ENCODE data around the gene LAG3.

Gene LAG3

GRCh38 chr12:6792522-6793201 is 20.3 kb downstream of the LAG3 start:
- TF ChIP-seq CTCF (IDR thresholded peaks at IDR 0.05) (no peak), ZFX (IDR thresholded peaks at IDR 0.05; ENCODE audit: borderline replicate concordance) (no peak)
- H3K27ac ChIP-seq, result no peak overlapping the region

- TF ChIP-seq CTCF (IDR thresholded peaks at IDR 0.05) (no peak), ZFX (IDR thresholded peaks at IDR 0.05; ENCODE audit: borderline replicate concordance) (no peak)
Measured at GRCh38 chr12:6795088-6795487, 22.8 kb downstream of the LAG3 start.

DNA sequence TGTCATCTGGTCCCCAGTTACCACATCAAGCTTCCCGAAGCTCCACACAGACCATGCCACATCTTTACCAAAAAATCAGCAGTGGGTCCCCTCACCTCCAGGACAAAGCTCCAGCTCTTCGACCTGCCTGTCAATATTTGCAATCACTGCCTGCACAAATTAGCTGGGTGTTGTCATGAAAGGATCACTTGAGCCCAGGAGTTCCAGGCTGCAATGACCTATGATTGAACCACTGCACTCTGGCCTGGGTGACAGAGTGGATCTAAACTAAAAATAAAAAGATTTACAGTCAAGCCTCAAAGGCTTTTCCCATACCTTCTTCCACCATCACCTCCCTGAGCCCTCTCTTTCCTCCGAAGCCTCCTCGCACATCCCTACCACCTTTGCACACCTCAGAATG is 24.3 kb downstream of the LAG3 start:
- no peak for TF ChIP-seq ZFX (IDR thresholded peaks at IDR 0.05; ENCODE audit: borderline replicate concordance)
- TF ChIP-seq CTCF (IDR thresholded peaks at IDR 0.05), result no peak
- no peak overlapping the region for H3K27ac ChIP-seq

More at GRCh38 chr12:6795088-6795487, 22.8 kb downstream of the LAG3 start:
- H3K27ac ChIP-seq, result no peak overlapping the region

DNA sequence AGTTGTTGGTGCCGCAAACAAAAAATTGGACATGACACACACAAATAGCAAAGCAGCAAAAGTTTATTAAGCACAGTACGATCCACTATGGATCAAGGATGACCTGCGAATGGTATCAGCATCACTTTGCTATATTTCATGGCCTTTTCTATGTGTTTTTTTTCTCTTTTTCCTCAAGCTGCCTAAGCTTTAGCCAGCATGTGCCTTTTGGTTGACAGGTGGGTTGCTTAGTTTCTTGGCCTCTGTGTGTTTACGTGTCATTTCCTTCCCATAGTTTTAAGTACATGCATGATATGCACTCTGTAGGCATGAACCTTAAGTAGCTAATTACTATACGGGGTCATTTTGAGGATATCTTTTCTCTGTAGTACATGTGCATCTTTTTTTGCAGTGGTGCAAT is 26.8 kb downstream of the LAG3 start:
- H3K27ac ChIP-seq, result no peak overlapping the region
- TF ChIP-seq CTCF (IDR thresholded peaks at IDR 0.05) (no peak), ZFX (IDR thresholded peaks at IDR 0.05; ENCODE audit: borderline replicate concordance) (no peak)

- no peak for TF ChIP-seq CTCF (IDR thresholded peaks at IDR 0.05)
- no peak for TF ChIP-seq ZFX (IDR thresholded peaks at IDR 0.05; ENCODE audit: borderline replicate concordance)
- no peak overlapping the region for H3K27ac ChIP-seq
Measured at GRCh38 chr12:6807170-6807569, 34.9 kb downstream of the LAG3 start.

- H3K27ac ChIP-seq, result no peak overlapping the region
- no peak for TF ChIP-seq CTCF (IDR thresholded peaks at IDR 0.05)
- TF ChIP-seq ZFX (IDR thresholded peaks at IDR 0.05; ENCODE audit: borderline replicate concordance), result no peak
Measured at GRCh38 chr12:6809056-6809455, 36.7 kb downstream of the LAG3 start.

DNA sequence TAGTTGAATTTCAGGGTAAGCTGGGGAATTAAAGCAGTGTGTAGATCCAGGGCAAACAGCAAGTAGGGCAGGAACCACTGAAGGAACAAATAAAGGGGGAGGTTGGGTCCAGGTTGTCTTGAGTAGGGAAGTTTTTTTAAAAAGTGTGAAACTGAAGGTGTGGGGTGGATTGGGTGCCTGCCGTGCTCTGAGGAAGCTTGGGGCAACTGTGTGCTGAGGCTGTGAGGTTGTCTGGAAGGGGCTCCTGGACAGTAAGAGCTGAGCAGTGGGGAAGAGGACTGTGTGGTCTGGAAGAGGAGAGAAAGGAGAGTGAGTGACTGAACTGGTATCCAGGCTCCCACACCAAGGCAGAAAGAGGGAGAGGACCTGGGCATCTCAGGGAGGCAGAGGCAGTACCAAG is 38.4 kb downstream of the LAG3 start:
- no peak for TF ChIP-seq ZFX (IDR thresholded peaks at IDR 0.05; ENCODE audit: borderline replicate concordance)
- no peak for TF ChIP-seq CTCF (IDR thresholded peaks at IDR 0.05)
- H3K27ac ChIP-seq, result no peak overlapping the region
